GM12878 (cell line): ENCODE results near the gene ATN1. TPM values are rescaled to one million over a fixed set of nuclear protein-coding genes. Genes with fewer than 3 reads are reported as not detected.

Source experiments
- ATAC-seq: fragments of 200-7000 bp; cut with Tn5 transposase; 3 replicates; pipeline ENCODE4 v1.9.1; 2020; ENCODE audit warnings: mild to moderate bottlenecking, moderate library complexity
- BruUV-seq: library from RNA; stranded (reverse); fragments of 400-500 nt; replicated peaks from 2 replicates; lab custom pipeline; 2021; lab: Mats Ljungman, UMichigan
- CTCF ChIA-PET: fragments of 300-600 bp; sonication (Branson Sonifier 250); formaldehyde crosslinking; extraction: SDS; loops from one replicate; lab custom pipeline; 2021; ENCODE audit warnings: inconsistent platforms; lab: Yijun Ruan, JAX
- POLR2A ChIA-PET: fragments of 350-600 bp; formaldehyde crosslinking; extraction: SDS; loops from one replicate; lab custom pipeline; 2021; ENCODE audit warnings: inconsistent platforms; lab: Charles Lee
- RAD21 ChIA-PET: fragments of 300-600 bp; sonication (Branson Sonifier 250); formaldehyde crosslinking; loops from one replicate; lab custom pipeline; 2023; ENCODE audit warnings: antibody characterized with exemption; ENCODE audit not compliant: unreplicated experiment; lab: Charles Lee
- SMC1A ChIA-PET: fragments of 300-600 bp; sonication (Branson Sonifier 250); formaldehyde crosslinking; loops from one replicate; lab custom pipeline; 2023; ENCODE audit not compliant: unreplicated experiment, uncharacterized antibody; lab: Charles Lee
- DNase-seq: peaks from one replicate; pipeline ENCODE4 v3.0.0-alpha.2; 2011; ENCODE audit warnings: low read depth, low spot score
- FAIRE-seq: peaks from 3 replicates; lab custom pipeline; 2011; peaks lifted over from hg19 to GRCh38; lab: Jason Lieb, UNC
- H2AFZ ChIP-seq: 2 replicates; pipeline ENCODE4 v1.6.0; 2011; ENCODE audit warnings: low read depth, low read length, control low read depth; ENCODE audit not compliant: control insufficient read depth
- H3K27ac ChIP-seq: 2 replicates; pipeline ENCODE4 v1.5.1; 2011; ENCODE audit warnings: control low read depth; ENCODE audit not compliant: control insufficient read depth, insufficient read depth
- H3K27me3 ChIP-seq, 2 experiments: replicated peaks in 1 of 2; 2 replicates each; pipeline versions ENCODE4 v1.6.0 to v1.6.1; 2011; ENCODE audit warnings: low read length in 1 of 2; ENCODE audit not compliant: control insufficient read depth in 2 of 2, insufficient read depth in 2 of 2
- H3K36me3 ChIP-seq, 2 experiments: 2 replicates each; pipeline ENCODE4 v1.5.1; 2011; ENCODE audit warnings: low read length in 1 of 2; ENCODE audit not compliant: control insufficient read depth in 2 of 2, insufficient read depth in 2 of 2
- H3K4me1 ChIP-seq: 2 replicates; pipeline ENCODE4 v1.6.1; 2011; ENCODE audit warnings: mild to moderate bottlenecking, low read length, moderate library complexity, mixed read lengths; ENCODE audit not compliant: control insufficient read depth, insufficient read depth
- H3K4me2 ChIP-seq: 2 replicates; pipeline ENCODE4 v1.6.0; 2011; ENCODE audit warnings: control low read depth; ENCODE audit not compliant: control insufficient read depth, insufficient read depth
- H3K4me3 ChIP-seq: fragments of 200-600 bp; sonication (generic); 2 replicates; pipeline ENCODE4 v1.5.1; 2016
- H3K79me2 ChIP-seq: 2 replicates; pipeline ENCODE4 v1.6.0; 2011; ENCODE audit warnings: low read length; ENCODE audit not compliant: control insufficient read depth, insufficient read depth
- H3K9ac ChIP-seq: 2 replicates; pipeline ENCODE4 v1.8.0; 2011; ENCODE audit warnings: low read length, control low read depth, mixed read lengths; ENCODE audit not compliant: control insufficient read depth, insufficient read depth
- H3K9me3 ChIP-seq: replicated peaks from 3 replicates; pipeline ENCODE4 v1.5.1; 2011; ENCODE audit warnings: mild to moderate bottlenecking, low read length; ENCODE audit not compliant: control insufficient read depth, insufficient read depth
- H4K20me1 ChIP-seq: 2 replicates; pipeline ENCODE4 v1.6.0; 2011; ENCODE audit not compliant: control insufficient read depth, insufficient read depth
- BMI1 ChIP-seq: fragments of 450-650 bp; IDR thresholded peaks from 2 replicates; pipeline ENCODE4 v1.6.1; 2016; ENCODE audit warnings: mild to moderate bottlenecking, moderate library complexity, borderline replicate concordance
- ELK1 ChIP-seq: IDR thresholded peaks from 2 replicates; pipeline ENCODE4 v1.6.1; 2012; ENCODE audit warnings: low read depth, low read length, improper control_type of control experiment
- LARP7 ChIP-seq: fragments of 450-650 bp; IDR thresholded peaks from 2 replicates; pipeline ENCODE4 v1.6.1; 2017; ENCODE audit warnings: mild to moderate bottlenecking
- NRF1 ChIP-seq: conservative IDR thresholded peaks from 2 replicates; pipeline ENCODE4 v1.6.1; 2011; ENCODE audit warnings: mild to moderate bottlenecking, low read depth, low read length, improper control_type of control experiment
- RCOR1 ChIP-seq: conservative IDR thresholded peaks from 2 replicates; pipeline ENCODE4 v1.6.1; 2012; ENCODE audit warnings: low read depth, low read length, improper control_type of control experiment
- TARDBP ChIP-seq: IDR thresholded peaks from 2 replicates; pipeline ENCODE4 v1.6.1; 2016; ENCODE audit warnings: borderline replicate concordance
- WRNIP1 ChIP-seq: IDR thresholded peaks from 2 replicates; pipeline ENCODE4 v1.6.1; 2011; ENCODE audit warnings: low read depth, low read length, improper control_type of control experiment, borderline replicate concordance
- YY1 ChIP-seq: IDR thresholded peaks from 2 replicates; pipeline ENCODE4 v1.6.1; 2011; ENCODE audit warnings: low read depth, mild to moderate bottlenecking, low read length
- ZNF592 ChIP-seq: fragments of 450-650 bp; IDR thresholded peaks from 2 replicates; pipeline ENCODE4 v1.6.1; 2017; ENCODE audit warnings: mild to moderate bottlenecking, moderate library complexity
- WGBS: methylation state at CpG from one replicate; pipeline ENCODE4 v1.1.6; 2016; ENCODE audit warnings: low lambda C conversion rate; ENCODE audit not compliant: insufficient replicate concordance, insufficient coverage; ENCODE audit errors: missing lambda C conversion rate; 5-methylcytosine and 5-hydroxymethylcytosine counted together
- in situ Hi-C: fragments of 300-500 bp; cut with MboI; formaldehyde crosslinking; loops from 9 replicates; pipeline ENCODE4 v1.14.3; 2018; ENCODE audit warnings: mixed read lengths
- intact Hi-C: fragments of 100-400 bp; cut with micrococcal nuclease; formaldehyde crosslinking; loops from one replicate; pipeline ENCODE4 v1.14.2; 2022; ENCODE audit not compliant: unreplicated experiment
- polyA plus RNA-seq, 11 experiments: library from polyadenylated mRNA; depleted of rRNA in 4 of 11; unstranded in 6 of 11; stranded (reverse) in 5 of 11; fragments of >200 nt; fragmentation: Nextera tagmentation in 4 of 11; fragmentation: Illumina TruSeq in 1 of 11; extraction: Ambion mirVana in 4 of 11; extraction: Trizol in 1 of 11; gene quantifications; 1 replicate in 1 of 11; 2 replicates in 10 of 11; pipeline versions ENCODE4 v1.2.1 to v1.2.3, GENCODE V29; 2011 to 2016; ENCODE audit warnings: inconsistent platforms in 2 of 11, missing spikeins in 2 of 11, low read depth in 1 of 11
- total RNA-seq, 4 experiments: library from RNA; depleted of rRNA in 3 of 4; stranded (reverse); fragments of >200 nt in 3 of 4; fragmentation: Illumina TruSeq in 1 of 4; extraction: Trizol in 1 of 4; gene quantifications; 2 replicates each; pipeline versions ENCODE4 v1.2.1 to v1.2.3, GENCODE V29; 2013 to 2021
- TF ChIP-seq, protein P1 (sequence below): fragments of 450-650 bp; formaldehyde crosslinking; IDR thresholded peaks from 2 replicates; pipeline ENCODE4 v1.5.0; 2022; ENCODE audit warnings: mild to moderate bottlenecking, missing genetic modification characterization

The ATN1 gene
- total and polyA plus RNA-seq, 10 of the 15 experiments (the other 5 are each of a cell fraction or from before 2014, with no cell fraction given): 0.08 to 44.5 (median 5.0) TPM

- no peak for TF ChIP-seq ELK1
- TF ChIP-seq RCOR1: no peak
- TF ChIP-seq TARDBP: no peak
- no peak for TF ChIP-seq ZNF592
Measured at GRCh38 chr12:6896846-6897435, 30.8 kb upstream of the ATN1 start (continued).

DNA sequence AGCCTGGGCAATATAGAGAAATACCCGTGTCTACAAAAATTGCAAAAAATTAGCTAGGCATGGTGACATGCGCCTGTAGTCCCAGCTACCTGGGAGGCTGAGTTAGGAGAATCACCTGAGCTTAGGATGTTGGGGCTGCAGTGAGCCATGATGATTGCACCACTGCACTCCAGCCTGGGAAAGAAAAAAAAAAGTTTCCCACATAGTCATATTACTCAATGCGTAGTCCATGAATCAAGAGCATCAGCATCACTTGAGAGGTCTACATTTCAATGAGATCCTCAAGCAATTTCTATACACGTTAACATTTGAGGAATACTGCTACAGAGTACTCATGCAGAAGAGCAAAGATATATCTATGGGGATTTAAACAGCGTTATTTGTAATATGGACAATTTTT, 28.3 kb upstream of the ATN1 start:
- H3K4me3 ChIP-seq: no peak overlapping the region
- no peaks in the 10 kb centered on the region for H4K20me1 ChIP-seq
- POLR2A ChIA-PET: interaction anchor here (1.0 to 1.7 kb wide), 2 partner anchors 8 to 16 kb away, joined by 3 to 5 read pairs; no protein-coding TSS in a partner anchor
- RAD21 ChIA-PET: no interaction called here
- H3K27ac ChIP-seq: no peak overlapping the region
- no peak for TF ChIP-seq LARP7
- no peak for TF ChIP-seq YY1
- no peak for TF ChIP-seq BMI1
- TF ChIP-seq NRF1: no peak
- TF ChIP-seq WRNIP1: no peak
- TF ChIP-seq, protein P1, sequence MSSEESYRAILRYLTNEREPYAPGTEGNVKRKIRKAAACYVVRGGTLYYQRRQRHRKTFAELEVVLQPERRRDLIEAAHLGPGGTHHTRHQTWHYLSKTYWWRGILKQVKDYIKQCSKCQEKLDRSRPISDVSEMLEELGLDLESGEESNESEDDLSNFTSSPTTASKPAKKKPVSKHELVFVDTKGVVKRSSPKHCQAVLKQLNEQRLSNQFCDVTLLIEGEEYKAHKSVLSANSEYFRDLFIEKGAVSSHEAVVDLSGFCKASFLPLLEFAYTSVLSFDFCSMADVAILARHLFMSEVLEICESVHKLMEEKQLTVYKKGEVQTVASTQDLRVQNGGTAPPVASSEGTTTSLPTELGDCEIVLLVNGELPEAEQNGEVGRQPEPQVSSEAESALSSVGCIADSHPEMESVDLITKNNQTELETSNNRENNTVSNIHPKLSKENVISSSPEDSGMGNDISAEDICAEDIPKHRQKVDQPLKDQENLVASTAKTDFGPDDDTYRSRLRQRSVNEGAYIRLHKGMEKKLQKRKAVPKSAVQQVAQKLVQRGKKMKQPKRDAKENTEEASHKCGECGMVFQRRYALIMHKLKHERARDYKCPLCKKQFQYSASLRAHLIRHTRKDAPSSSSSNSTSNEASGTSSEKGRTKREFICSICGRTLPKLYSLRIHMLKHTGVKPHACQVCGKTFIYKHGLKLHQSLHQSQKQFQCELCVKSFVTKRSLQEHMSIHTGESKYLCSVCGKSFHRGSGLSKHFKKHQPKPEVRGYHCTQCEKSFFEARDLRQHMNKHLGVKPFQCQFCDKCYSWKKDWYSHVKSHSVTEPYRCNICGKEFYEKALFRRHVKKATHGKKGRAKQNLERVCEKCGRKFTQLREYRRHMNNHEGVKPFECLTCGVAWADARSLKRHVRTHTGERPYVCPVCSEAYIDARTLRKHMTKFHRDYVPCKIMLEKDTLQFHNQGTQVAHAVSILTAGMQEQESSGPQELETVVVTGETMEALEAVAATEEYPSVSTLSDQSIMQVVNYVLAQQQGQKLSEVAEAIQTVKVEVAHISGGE (CRISPR knock-in tag): no peak
- TF ChIP-seq TARDBP: no peak
- TF ChIP-seq, all 136 proteins: peak for 0
- ChIA-PET CTCF (interaction anchor here (1.1 to 1.4 kb wide), 2 partner anchors 27 to 30 kb away, joined by 4 read pairs; partner anchors contain the start of gene SPSB2), SMC1A (no interaction called here)
- intact Hi-C loops (no loop called here), in situ Hi-C loops (no loop called here)
- no peak for DNase-seq
- Histone ChIP-seq H3K9ac (no peak overlapping the region), H3K36me3 (no peaks in the 10 kb centered on the region), H3K4me2 (no peak overlapping the region), H3K79me2 (no peaks in the 10 kb centered on the region), H2AFZ (no peak overlapping the region), H3K27me3 (no peaks in the 10 kb centered on the region), H3K4me1 (peaks cover 4% of the 10 kb centered on the region; the same call in 1 of the 2 replicates), H3K9me3 (no peaks in the 10 kb centered on the region)
- 59% methylated on average over 5 of the region's 5 CpGs for WGBS
- BruUV-seq: no TSS peak
- no peak for ATAC-seq
- no peak for FAIRE-seq
